ENCODE results near the gene PNPLA5. TPM values are rescaled to one million over a fixed set of nuclear protein-coding genes. Genes with fewer than 3 reads are reported as not detected.
A peak's percentile ranks its signal among the peaks of the same experiment; 100 is the strongest.

The PNPLA5 gene
- total and polyA plus RNA-seq, 2 of the 13 experiments (the other 11 are each of a cell fraction or from before 2014, with no cell fraction given), result not detected

GRCh38 chr22:43925433-43926348, 33.9 kb upstream of the PNPLA5 start (continued):
- no peak for TF ChIP-seq KIAA2018 (CRISPR knock-in tag; IDR thresholded peaks at IDR 0.05; ENCODE audit: borderline replicate concordance)
- peak; percentile 64; the same call in 1 of the 2 replicates for TF ChIP-seq MIXL1 (CRISPR knock-in tag; IDR thresholded peaks at IDR 0.05)
- peak; percentile 71 for TF ChIP-seq ZNF710 (CRISPR knock-in tag; IDR thresholded peaks at IDR 0.05; ENCODE audit: borderline replicate concordance)
- TF ChIP-seq NFYC (CRISPR knock-in tag; IDR thresholded peaks at IDR 0.05), result peak; percentile 71
- no peak for TF ChIP-seq ZNF383 (CRISPR knock-in tag; IDR thresholded peaks at IDR 0.05; ENCODE audit: borderline replicate concordance)
- TF ChIP-seq HDAC1 (CRISPR knock-in tag; IDR thresholded peaks at IDR 0.05), result peak; percentile 82
- TF ChIP-seq GMEB2 (CRISPR knock-in tag; IDR thresholded peaks at IDR 0.05; ENCODE audit: low read depth), result no peak
- no peak for TF ChIP-seq ZEB1 (IDR thresholded peaks at IDR 0.05; ENCODE audit: insufficient replicate concordance, low read depth)
- 0 out of 2 replicates have a peak, but pooled peaks have one; percentile 45 for TF ChIP-seq NFKBIZ (CRISPR knock-in tag; IDR thresholded peaks at IDR 0.05)
- TF ChIP-seq ZNF546 (CRISPR knock-in tag; conservative IDR thresholded peaks at IDR 0.05), result no peak
- no peak for TF ChIP-seq PCBP2 (optimal IDR thresholded peaks at IDR 0.05; ENCODE audit: low read depth, low read length, poor library complexity, severe bottlenecking)
- peak; percentile 82 for TF ChIP-seq GATAD2A (CRISPR knock-in tag; IDR thresholded peaks at IDR 0.05)
- TF ChIP-seq ZNF572 (CRISPR knock-in tag; IDR thresholded peaks at IDR 0.05), result no peak
- TF ChIP-seq ZSCAN25 (CRISPR knock-in tag; IDR thresholded peaks at IDR 0.05), result no peak

Measured in HepG2 (cell line).